ENCODE results near the gene ADNP.

GRCh38 chr20:50876816-50877215, 54.4 kb downstream of the ADNP start:
- TF ChIP-seq, protein P1, sequence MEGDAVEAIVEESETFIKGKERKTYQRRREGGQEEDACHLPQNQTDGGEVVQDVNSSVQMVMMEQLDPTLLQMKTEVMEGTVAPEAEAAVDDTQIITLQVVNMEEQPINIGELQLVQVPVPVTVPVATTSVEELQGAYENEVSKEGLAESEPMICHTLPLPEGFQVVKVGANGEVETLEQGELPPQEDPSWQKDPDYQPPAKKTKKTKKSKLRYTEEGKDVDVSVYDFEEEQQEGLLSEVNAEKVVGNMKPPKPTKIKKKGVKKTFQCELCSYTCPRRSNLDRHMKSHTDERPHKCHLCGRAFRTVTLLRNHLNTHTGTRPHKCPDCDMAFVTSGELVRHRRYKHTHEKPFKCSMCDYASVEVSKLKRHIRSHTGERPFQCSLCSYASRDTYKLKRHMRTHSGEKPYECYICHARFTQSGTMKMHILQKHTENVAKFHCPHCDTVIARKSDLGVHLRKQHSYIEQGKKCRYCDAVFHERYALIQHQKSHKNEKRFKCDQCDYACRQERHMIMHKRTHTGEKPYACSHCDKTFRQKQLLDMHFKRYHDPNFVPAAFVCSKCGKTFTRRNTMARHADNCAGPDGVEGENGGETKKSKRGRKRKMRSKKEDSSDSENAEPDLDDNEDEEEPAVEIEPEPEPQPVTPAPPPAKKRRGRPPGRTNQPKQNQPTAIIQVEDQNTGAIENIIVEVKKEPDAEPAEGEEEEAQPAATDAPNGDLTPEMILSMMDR (conservative IDR thresholded peaks at IDR 0.05), result no peak
- no peak for TF ChIP-seq ZFX (IDR thresholded peaks at IDR 0.05)

Measured in C4-2B (cell line).